ENCODE results near the gene CMPK1. TPM values are rescaled to one million over a fixed set of nuclear protein-coding genes. Genes with fewer than 3 reads are reported as not detected.

Gene CMPK1
- total and polyA plus RNA-seq, 2 of the 8 experiments (the other 6 are each of a cell fraction or from before 2014, with no cell fraction given), result 6.0 to 36.9 TPM

GRCh38 chr1:47361380-47361779 is 27.8 kb downstream of the CMPK1 start:
- CTCF ChIA-PET (ENCODE audit: partially characterized antibody), result interaction anchor here (1.1 kb wide), 1 partner anchor 23 kb away, joined by 3 read pairs; no protein-coding TSS in a partner anchor
- TF ChIP-seq POLR2AphosphoS5 (IDR thresholded peaks at IDR 0.05; ENCODE audit: low read depth, low read length) (no peak), JUN (IDR thresholded peaks at IDR 0.05; ENCODE audit: low read depth, low read length) (no peak), CHD2 (IDR thresholded peaks at IDR 0.05; ENCODE audit: low read length) (no peak), SP4 (IDR thresholded peaks at IDR 0.05; ENCODE audit: low read length) (no peak), TEAD4 (IDR thresholded peaks at IDR 0.05; ENCODE audit: low read depth, low read length) (no peak), POLR2A (IDR thresholded peaks at IDR 0.05; ENCODE audit: control extremely low read depth in 1 of 2, low read depth in 2 of 2, low read length in 2 of 2) (no peak), SP1 (IDR thresholded peaks at IDR 0.05; ENCODE audit: low read depth, low read length) (no peak), BCL11A (IDR thresholded peaks at IDR 0.05; ENCODE audit: low read depth in 2 of 2, low read length in 2 of 2) (no peak), EGR1 (IDR thresholded peaks at IDR 0.05; ENCODE audit: borderline replicate concordance, low read depth, low read length) (no peak), KDM5A (IDR thresholded peaks at IDR 0.05; ENCODE audit: low read length) (no peak), SUZ12 (IDR thresholded peaks at IDR 0.05; ENCODE audit: low read length) (no peak), RAD21 (IDR thresholded peaks at IDR 0.05 in 1 of 2, conservative IDR thresholded peaks at IDR 0.05 in 1 of 2; ENCODE audit: low read depth in 2 of 2, low read length in 2 of 2) (no peak), EP300 (IDR thresholded peaks at IDR 0.05; ENCODE audit: borderline replicate concordance in 1 of 2, low read depth in 2 of 2, low read length in 2 of 2) (no peak), NANOG (IDR thresholded peaks at IDR 0.05; ENCODE audit: insufficient read depth, low read depth, low read length, poor library complexity, severe bottlenecking) (no peak), CTBP2 (IDR thresholded peaks at IDR 0.05; ENCODE audit: borderline replicate concordance, insufficient read depth, insufficient read length, low read length) (no peak), SRF (IDR thresholded peaks at IDR 0.05; ENCODE audit: low read depth, low read length) (no peak)

More at GRCh38 chr1:47361380-47361779, 27.8 kb downstream of the CMPK1 start:
- H3K79me2 ChIP-seq (ENCODE audit: control insufficient read depth in 1 of 2, insufficient read depth in 2 of 2, low read length in 2 of 2), result no peaks in the 10 kb centered on the region
- no peaks in the 10 kb centered on the region for H3K36me3 ChIP-seq (ENCODE audit: control insufficient read depth in 2 of 4, insufficient read depth in 4 of 4, low read length in 3 of 4)
- POLR2A ChIA-PET (ENCODE audit: partially characterized antibody), result no interaction called here
- no peak overlapping the region for H3K9ac ChIP-seq (replicated peaks in 1 of 4; ENCODE audit: extremely low read depth in 1 of 4, low read depth in 3 of 4, low read length in 3 of 4)
- H3K27me3 ChIP-seq (replicated peaks in 1 of 4; ENCODE audit: control insufficient read depth in 3 of 4, extremely low read depth in 1 of 4, insufficient read depth in 3 of 4, low read length in 3 of 4), result no peaks in the 10 kb centered on the region
- H4K20me1 ChIP-seq (replicated peaks in 1 of 2; ENCODE audit: control insufficient read depth in 1 of 2, insufficient read depth in 2 of 2, low read length in 2 of 2), result no peaks in the 10 kb centered on the region
- no peak overlapping the region for H3K27ac ChIP-seq (ENCODE audit: low read depth, low read length)
- H2AFZ ChIP-seq (ENCODE audit: low read length), result no peak overlapping the region
- H3K4me3 ChIP-seq (ENCODE audit: extremely low read depth in 1 of 4, insufficient read depth in 2 of 4, low read depth in 3 of 4, low read length in 4 of 4), result no peak overlapping the region
- H2AK5ac ChIP-seq (ENCODE audit: low read depth, low read length), result no peak overlapping the region
- FAIRE-seq (no peak), DNase-seq (ENCODE audit: low read depth in 1 of 2, low spot score in 2 of 2) (no peak)
- H3K4me1 ChIP-seq (replicated peaks in 1 of 4; ENCODE audit: control insufficient read depth in 3 of 4, insufficient read depth in 4 of 4, low read length in 3 of 4), result no peaks in the 10 kb centered on the region
- H4K91ac ChIP-seq (replicated peaks; ENCODE audit: insufficient read length, low read length), result no peak overlapping the region
- no peak overlapping the region for H3K4me2 ChIP-seq (ENCODE audit: insufficient read depth in 1 of 2, low read depth in 2 of 2, low read length in 2 of 2)
- H3K4ac ChIP-seq (replicated peaks; ENCODE audit: insufficient read length, low read depth, low read length), result no peak overlapping the region
- H2BK5ac ChIP-seq (ENCODE audit: low read depth, low read length), result no peak overlapping the region
- no peak overlapping the region for H3K56ac ChIP-seq (replicated peaks; ENCODE audit: insufficient read length, low read depth, low read length)
- H3K14ac ChIP-seq (ENCODE audit: insufficient read length), result no peak overlapping the region
- no peak overlapping the region for H4K8ac ChIP-seq (ENCODE audit: extremely low read depth, insufficient read depth, low read length)
- 0 out of 2 replicates have a peak, but pooled peaks cover 3% of the 10 kb centered on the region for H3K79me1 ChIP-seq (ENCODE audit: low read depth, low read length)
- no peak overlapping the region for H4K5ac ChIP-seq (ENCODE audit: insufficient read length, low read depth, low read length)
- H2BK120ac ChIP-seq (replicated peaks; ENCODE audit: low read depth, low read length), result no peak overlapping the region
- no peak overlapping the region for H3K23ac ChIP-seq (ENCODE audit: insufficient read length)
- WGBS, 2 experiments (ENCODE audit: extremely low coverage in 1 of 2, insufficient coverage in 1 of 2, insufficient read length in 1 of 2, insufficient replicate concordance in 2 of 2, low coverage in 1 of 2, low lambda C conversion rate in 2 of 2, missing lambda C conversion rate in 1 of 2), result 88% methylated on average over 3 of the region's 3 CpGs; no CpG with 5 or more reads in 1 of the 2 experiments
- no peak overlapping the region for H2BK20ac ChIP-seq (ENCODE audit: low read length)
- no peaks in the 10 kb centered on the region for H3K9me3 ChIP-seq (ENCODE audit: insufficient read depth in 2 of 2, low read depth in 1 of 2, low read length in 1 of 2)
- H3K23me2 ChIP-seq (ENCODE audit: low read depth, low read length), result no peaks in the 10 kb centered on the region
- no peak overlapping the region for H2BK15ac ChIP-seq (ENCODE audit: low read length)
- H2BK12ac ChIP-seq (ENCODE audit: low read depth, low read length), result no peak overlapping the region
- no peak overlapping the region for H3K18ac ChIP-seq (ENCODE audit: extremely low read depth, low read length)
